ENCODE data around the gene INO80E. TPM values are rescaled to one million over a fixed set of nuclear protein-coding genes. Genes with fewer than 3 reads are reported as not detected.

Gene INO80E
- total and polyA plus RNA-seq, 2 experiments from 2014 or later: 14.0 to 61.2 TPM

GRCh38 chr16:30054451-30054850 is 58.4 kb downstream of the INO80E start:
- no peak for DNase-seq (ENCODE audit: low spot score)
- Histone ChIP-seq H3K9me3 (ENCODE audit: low read depth) (no peaks in the 10 kb centered on the region), H3K4me3 (no peak overlapping the region), H3K4me2 (peak overlapping the region; percentile 87), H3K27ac (no peak overlapping the region), H3K36me3 (replicated peaks; ENCODE audit: insufficient read depth, low read depth) (no peaks in the 10 kb centered on the region), H2AFZ (no peak overlapping the region), H3K9me2 (replicated peaks; ENCODE audit: insufficient read depth) (no peaks in the 10 kb centered on the region), H3K27me3 (no peaks in the 10 kb centered on the region), H4K20me1 (ENCODE audit: insufficient read depth, poor library complexity, severe bottlenecking) (no peaks in the 10 kb centered on the region), H3K4me1 (ENCODE audit: insufficient read depth) (peaks cover 6% of the 10 kb centered on the region), H3K79me2 (no peaks in the 10 kb centered on the region)
- 73% methylated on average over 8 of the region's 8 CpGs for WGBS (ENCODE audit: low lambda C conversion rate, missing lambda C conversion rate)
- TF ChIP-seq CTCF (IDR thresholded peaks at IDR 0.05; ENCODE audit: poor library complexity) (no peak), EZH2 (IDR thresholded peaks at IDR 0.05; ENCODE audit: borderline replicate concordance) (no peak)

GRCh38 chr16:30054959-30055553 is 59.0 kb downstream of the INO80E start:
- Histone ChIP-seq H4K20me1 (ENCODE audit: insufficient read depth, poor library complexity, severe bottlenecking) (no peaks in the 10 kb centered on the region), H3K27ac (no peak overlapping the region), H3K27me3 (no peaks in the 10 kb centered on the region), H3K4me3 (no peak overlapping the region), H3K9me3 (ENCODE audit: low read depth) (no peaks in the 10 kb centered on the region), H2AFZ (no peak overlapping the region), H3K36me3 (replicated peaks; ENCODE audit: insufficient read depth, low read depth) (no peaks in the 10 kb centered on the region), H3K79me2 (no peaks in the 10 kb centered on the region), H3K9me2 (replicated peaks; ENCODE audit: insufficient read depth) (no peaks in the 10 kb centered on the region), H3K4me2 (no peak overlapping the region), H3K4me1 (ENCODE audit: insufficient read depth) (peaks cover 6% of the 10 kb centered on the region)
- no peak for TF ChIP-seq EZH2phosphoT487 (IDR thresholded peaks at IDR 0.05; ENCODE audit: low read depth, severe bottlenecking, unreplicated experiment)
- TF ChIP-seq CTCF (IDR thresholded peaks at IDR 0.05; ENCODE audit: poor library complexity): peak; percentile 40
- no peak for DNase-seq (ENCODE audit: low spot score)
- 31% methylated on average over 10 of the region's 10 CpGs for WGBS (ENCODE audit: low lambda C conversion rate, missing lambda C conversion rate)

Other genes with a start within 250 kb of the INO80E start
- gene ZG16, start 218.0 kb upstream of the INO80E start, total RNA-seq: 2.1 and 3.0 TPM in 2 replicates
- gene ZG16, start 218.0 kb upstream of the INO80E start, polyA plus RNA-seq: 1.9 and 2.7 TPM in 2 replicates
- gene KIF22, start 205.5 kb upstream of the INO80E start, total RNA-seq: 42.6 and 43.3 TPM in 2 replicates
- gene KIF22, start 205.5 kb upstream of the INO80E start, polyA plus RNA-seq: 42.5 and 44.5 TPM in 2 replicates
- gene MAZ, start 189.7 kb upstream of the INO80E start, total RNA-seq: 123 and 132 TPM in 2 replicates
- gene MAZ, start 189.7 kb upstream of the INO80E start, polyA plus RNA-seq: 190 and 192 TPM in 2 replicates
- gene PRRT2, start 184.0 kb upstream of the INO80E start, total RNA-seq: 7.0 and 8.0 TPM in 2 replicates
- gene PRRT2, start 184.0 kb upstream of the INO80E start, polyA plus RNA-seq: 11.1 and 23.9 TPM in 2 replicates
- gene PAGR1, start 180.1 kb upstream of the INO80E start, total RNA-seq: 31.6 and 39.3 TPM in 2 replicates
- gene PAGR1, start 180.1 kb upstream of the INO80E start, polyA plus RNA-seq: 48.5 and 53.4 TPM in 2 replicates
- gene MVP, start 175.8 kb upstream of the INO80E start, total RNA-seq: 80.0 and 121 TPM in 2 replicates
- gene MVP, start 175.8 kb upstream of the INO80E start, polyA plus RNA-seq: 140 and 146 TPM in 2 replicates
- gene CDIPT, start 133.0 kb upstream of the INO80E start, total RNA-seq: 94.1 and 97.1 TPM in 2 replicates
- 143 and 147 TPM in 2 replicates for gene CDIPT, start 133.0 kb upstream of the INO80E start, polyA plus RNA-seq
- 18.0 and 36.1 TPM in 2 replicates for gene SEZ6L2, start 96.7 kb upstream of the INO80E start, total RNA-seq
- 39.9 and 45.8 TPM in 2 replicates for gene SEZ6L2, start 96.7 kb upstream of the INO80E start, polyA plus RNA-seq
- 12.6 and 18.6 TPM in 2 replicates for gene ASPHD1, start 95.8 kb upstream of the INO80E start, total RNA-seq
- gene ASPHD1, start 95.8 kb upstream of the INO80E start, polyA plus RNA-seq: 35.5 and 40.0 TPM in 2 replicates
- 5.3 and 14.3 TPM in 2 replicates for gene KCTD13, start 70.0 kb upstream of the INO80E start, total RNA-seq
- gene KCTD13, start 70.0 kb upstream of the INO80E start, polyA plus RNA-seq: 18.8 and 23.5 TPM in 2 replicates
- gene TMEM219, start 34.2 kb upstream of the INO80E start, total RNA-seq: 106 and 119 TPM in 2 replicates
- 175 and 189 TPM in 2 replicates for gene TMEM219, start 34.2 kb upstream of the INO80E start, polyA plus RNA-seq
- 28.0 and 33.4 TPM in 2 replicates for gene TAOK2, start 22.4 kb upstream of the INO80E start, total RNA-seq
- gene TAOK2, start 22.4 kb upstream of the INO80E start, polyA plus RNA-seq: 24.3 and 24.5 TPM in 2 replicates
- 10.6 and 12.4 TPM in 2 replicates for gene HIRIP3, start 624 bp upstream of the INO80E start, total RNA-seq
- 9.0 and 12.9 TPM in 2 replicates for gene HIRIP3, start 624 bp upstream of the INO80E start, polyA plus RNA-seq
- 6.8 and 6.9 TPM in 2 replicates for gene DOC2A, start 14.8 kb downstream of the INO80E start, total RNA-seq
- gene DOC2A, start 14.8 kb downstream of the INO80E start, polyA plus RNA-seq: 11.4 and 13.0 TPM in 2 replicates
- not detected in 2 replicates for gene C16orf92, start 27.0 kb downstream of the INO80E start, total RNA-seq
- not detected in 2 replicates for gene C16orf92, start 27.0 kb downstream of the INO80E start, polyA plus RNA-seq
- gene TLCD3B, start 35.0 kb downstream of the INO80E start, total RNA-seq: not detected in 2 replicates
- gene TLCD3B, start 35.0 kb downstream of the INO80E start, polyA plus RNA-seq: not detected in 2 replicates
- gene ALDOA, start 69.5 kb downstream of the INO80E start, total RNA-seq: 392 and 397 TPM in 2 replicates
- gene ALDOA, start 69.5 kb downstream of the INO80E start, polyA plus RNA-seq: 882 and 924 TPM in 2 replicates
- 107 and 123 TPM in 2 replicates for gene PPP4C, start 79.8 kb downstream of the INO80E start, total RNA-seq
- gene PPP4C, start 79.8 kb downstream of the INO80E start, polyA plus RNA-seq: 212 and 236 TPM in 2 replicates
- gene TBX6, start 95.7 kb downstream of the INO80E start, total RNA-seq: 0.56 and 0.60 TPM in 2 replicates
- 0.10 and 0.19 TPM in 2 replicates for gene TBX6, start 95.7 kb downstream of the INO80E start, polyA plus RNA-seq
- gene YPEL3, start 100.0 kb downstream of the INO80E start, total RNA-seq: 19.3 and 20.1 TPM in 2 replicates
- 82.1 and 103 TPM in 2 replicates for gene YPEL3, start 100.0 kb downstream of the INO80E start, polyA plus RNA-seq
- 0.67 TPM in 1 of 2 replicates, not detected in the other for gene GDPD3, start 117.3 kb downstream of the INO80E start, total RNA-seq
- 5.4 and 11.2 TPM in 2 replicates for gene GDPD3, start 117.3 kb downstream of the INO80E start, polyA plus RNA-seq
- gene MAPK3, start 127.0 kb downstream of the INO80E start, total RNA-seq: 34.6 and 57.6 TPM in 2 replicates
- gene MAPK3, start 127.0 kb downstream of the INO80E start, polyA plus RNA-seq: 31.3 and 38.1 TPM in 2 replicates
- 2.4 and 3.2 TPM in 2 replicates for gene CORO1A, start 187.4 kb downstream of the INO80E start, total RNA-seq
- 1.7 and 3.4 TPM in 2 replicates for gene CORO1A, start 187.4 kb downstream of the INO80E start, polyA plus RNA-seq
- 211 and 237 TPM in 2 replicates for gene BOLA2B, start 197.4 kb downstream of the INO80E start, total RNA-seq
- gene BOLA2B, start 197.4 kb downstream of the INO80E start, polyA plus RNA-seq: 124 and 132 TPM in 2 replicates
- 22.1 and 25.1 TPM in 2 replicates for gene SLX1A, start 197.6 kb downstream of the INO80E start, total RNA-seq
- 111 and 125 TPM in 2 replicates for gene SLX1A, start 197.6 kb downstream of the INO80E start, polyA plus RNA-seq
- 8.1 and 17.8 TPM in 2 replicates for gene SULT1A3, start 203.0 kb downstream of the INO80E start, total RNA-seq
- gene SULT1A3, start 203.0 kb downstream of the INO80E start, polyA plus RNA-seq: 23.1 and 32.3 TPM in 2 replicates

Measured in hepatocyte (in vitro differentiated cells).